GM19452 (cell line): ENCODE measurements around the gene MAPK8.

Experiments
- ATAC-seq: cut with Tn5 transposase; IDR thresholded peaks from one replicate; pipeline ENCODE4 v1.9.1; 2021; ENCODE audit not compliant: unreplicated experiment

MAPK8 gene

GRCh38 chr10:48381971-48382370 lies 75.5 kb downstream of the MAPK8 start:
- no peak for ATAC-seq

- ATAC-seq: no peak
These were observed 76.5 kb downstream of the MAPK8 start for GRCh38 chr10:48382982-48383381.

- no peak for ATAC-seq
These were observed 76.9 kb downstream of the MAPK8 start for GRCh38 chr10:48383393-48383792.

DNA sequence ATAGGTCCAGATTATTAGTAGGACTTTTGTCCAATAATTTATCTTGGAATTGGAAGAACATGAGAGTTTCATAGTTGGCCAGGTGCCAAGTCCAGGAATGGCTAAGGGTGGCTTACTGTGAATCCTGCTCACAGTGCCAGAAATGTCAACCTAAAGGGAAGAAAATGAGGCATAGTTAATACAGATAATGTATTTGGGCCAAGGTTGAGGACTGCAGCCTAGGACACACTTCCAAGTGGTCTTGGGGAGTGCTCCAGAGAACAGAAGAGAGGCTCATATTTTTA lies 78.2 kb downstream of the MAPK8 start:
- ATAC-seq: no peak

- ATAC-seq: no peak
These were observed 82.8 kb downstream of the MAPK8 start for GRCh38 chr10:48389272-48389671.

DNA sequence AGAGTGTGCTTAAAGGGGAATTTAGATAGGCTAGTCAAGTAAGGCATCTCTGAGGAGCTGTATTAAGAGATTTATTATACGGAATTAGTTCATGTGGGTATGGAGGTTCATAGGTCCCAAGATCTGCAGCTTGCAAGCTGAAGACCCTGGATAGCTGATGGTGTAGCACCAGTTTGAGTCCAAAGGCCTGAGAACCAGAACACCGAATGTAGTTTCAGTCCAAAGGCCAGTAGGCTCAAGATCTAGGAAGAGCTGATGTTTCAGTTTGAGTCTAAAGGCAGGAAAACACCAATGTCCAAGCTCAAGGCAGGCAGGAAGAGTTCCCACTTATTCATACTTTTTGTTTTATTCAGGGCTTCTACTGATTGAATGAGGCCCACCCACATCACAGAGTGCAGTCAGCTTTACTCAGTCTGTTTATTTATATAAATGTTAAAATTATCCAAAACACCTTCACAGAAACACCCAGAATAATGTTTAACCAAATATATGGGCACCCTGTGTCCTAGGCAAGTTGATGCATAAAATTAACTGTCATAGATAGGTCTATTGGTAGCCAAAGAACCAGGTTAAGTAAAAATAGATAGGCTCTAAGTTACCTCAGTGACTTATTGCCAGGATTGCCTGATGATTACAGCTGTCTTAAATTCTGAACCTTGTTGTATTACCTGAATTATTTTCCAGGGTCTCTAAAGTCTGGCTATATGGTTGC lies 83.5 kb downstream of the MAPK8 start:
- no peak for ATAC-seq

GRCh38 chr10:48390558-48390871 lies 84.0 kb downstream of the MAPK8 start:
- ATAC-seq: no peak

- ATAC-seq: peak; percentile 81
These were observed 84.7 kb downstream of the MAPK8 start for GRCh38 chr10:48390933-48391845.

- ATAC-seq: no peak
These were observed 85.5 kb downstream of the MAPK8 start for GRCh38 chr10:48391994-48392393.

DNA sequence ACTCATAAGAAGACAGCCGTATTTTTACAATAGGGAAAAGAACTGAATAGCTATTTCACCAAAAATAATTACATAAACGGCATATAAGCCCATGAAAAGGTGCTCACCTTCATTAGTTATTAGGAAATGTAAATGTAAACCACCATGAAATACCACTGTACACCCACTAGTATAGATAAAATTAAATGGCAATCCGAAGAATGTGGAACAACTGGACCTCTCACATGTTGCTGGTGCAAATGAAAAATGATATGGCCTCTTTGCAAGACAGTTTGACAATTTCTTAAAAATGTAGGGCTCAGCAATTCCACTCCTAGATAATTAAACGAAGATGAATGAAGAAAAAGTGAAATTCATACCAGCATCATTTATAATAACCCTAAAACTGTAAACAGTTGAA lies 91.8 kb downstream of the MAPK8 start:
- no peak for ATAC-seq

DNA sequence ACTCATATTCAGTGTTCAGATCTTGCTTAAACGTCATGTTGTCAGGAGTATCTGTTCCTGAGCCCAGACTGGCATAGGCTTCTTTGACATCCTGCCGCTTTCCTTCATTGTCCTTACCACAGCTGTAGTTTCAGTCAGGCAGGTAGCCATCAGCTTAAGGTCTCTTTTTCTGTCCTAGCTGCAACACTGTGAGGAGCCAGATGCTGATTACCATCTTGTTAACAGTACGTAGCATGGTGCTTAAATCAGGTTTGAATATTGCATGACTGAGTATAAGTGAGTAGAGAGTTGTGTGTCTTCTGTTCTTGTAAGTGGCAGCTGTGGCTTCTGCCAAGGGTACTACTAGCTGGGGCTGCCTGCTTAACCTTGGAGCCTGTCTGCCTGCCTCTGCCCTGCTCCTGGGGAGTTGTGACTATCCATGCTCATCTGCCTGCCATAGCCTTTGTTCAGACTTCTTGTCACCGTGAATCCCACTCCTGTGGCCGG lies 92.6 kb downstream of the MAPK8 start:
- no peak for ATAC-seq

DNA sequence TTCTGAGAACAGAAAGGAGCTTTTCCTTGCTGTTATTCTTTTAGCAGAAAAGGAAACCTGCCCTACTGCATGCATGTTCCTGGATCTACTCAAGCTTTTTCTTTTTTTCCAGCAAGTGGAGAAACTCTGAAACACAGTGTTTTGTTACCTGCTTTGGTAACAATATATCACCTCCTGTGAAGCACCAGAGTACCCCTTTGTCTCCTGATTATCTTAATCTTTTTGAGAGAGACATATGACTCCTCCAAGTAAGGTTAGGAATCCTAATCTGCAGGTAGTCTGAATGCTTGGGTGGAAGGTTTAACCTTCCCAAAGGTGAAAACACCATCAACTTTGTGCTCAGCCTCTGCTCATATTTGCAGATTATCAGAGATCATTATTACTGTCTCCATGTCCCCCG lies 93.1 kb downstream of the MAPK8 start:
- no peak for ATAC-seq

GRCh38 chr10:48400129-48400849 lies 93.8 kb downstream of the MAPK8 start:
- no peak for ATAC-seq

- ATAC-seq: no peak
These were observed 94.4 kb downstream of the MAPK8 start for GRCh38 chr10:48400850-48401220.

GRCh38 chr10:48404646-48405045 lies 98.2 kb downstream of the MAPK8 start:
- no peak for ATAC-seq

DNA sequence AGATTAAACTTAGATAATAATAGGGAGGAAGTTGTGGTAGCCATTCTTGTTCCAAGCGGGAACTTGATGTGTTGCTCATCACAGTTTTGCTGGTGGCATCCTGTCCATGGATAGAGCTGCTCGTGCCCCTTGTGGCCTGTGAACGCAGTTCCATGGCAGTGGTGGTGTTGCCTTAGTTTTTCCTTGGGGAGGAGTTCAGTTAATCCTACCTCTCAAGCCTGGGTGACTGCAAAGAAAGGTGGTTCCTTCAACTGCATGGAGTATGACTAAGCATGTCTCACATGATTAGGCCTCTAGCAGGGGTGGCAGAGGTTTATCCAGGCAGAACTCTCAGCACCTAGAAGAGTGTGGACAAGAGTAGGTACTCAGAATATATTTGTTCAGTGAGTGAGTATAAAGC lies 99.7 kb downstream of the MAPK8 start:
- no peak for ATAC-seq

DNA sequence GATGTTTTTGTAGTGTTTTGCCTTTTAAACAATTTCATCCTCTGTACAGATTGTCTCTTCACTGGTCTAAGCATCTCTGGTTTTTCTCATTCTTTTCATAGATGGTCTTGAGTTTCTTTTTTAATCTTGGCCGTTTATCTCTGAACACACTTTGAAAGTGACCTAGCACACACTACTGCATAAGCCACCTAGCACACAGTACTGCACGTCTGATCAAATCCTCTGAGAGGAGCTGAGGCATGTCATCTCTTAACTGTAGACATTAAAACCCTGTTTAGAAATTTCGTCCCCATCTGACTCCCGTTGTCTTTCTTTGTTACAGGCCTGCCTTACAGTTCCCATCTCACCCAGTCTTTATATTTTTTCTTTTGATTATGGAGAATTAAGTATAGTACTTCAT lies 100.2 kb downstream of the MAPK8 start:
- ATAC-seq: no peak

DNA sequence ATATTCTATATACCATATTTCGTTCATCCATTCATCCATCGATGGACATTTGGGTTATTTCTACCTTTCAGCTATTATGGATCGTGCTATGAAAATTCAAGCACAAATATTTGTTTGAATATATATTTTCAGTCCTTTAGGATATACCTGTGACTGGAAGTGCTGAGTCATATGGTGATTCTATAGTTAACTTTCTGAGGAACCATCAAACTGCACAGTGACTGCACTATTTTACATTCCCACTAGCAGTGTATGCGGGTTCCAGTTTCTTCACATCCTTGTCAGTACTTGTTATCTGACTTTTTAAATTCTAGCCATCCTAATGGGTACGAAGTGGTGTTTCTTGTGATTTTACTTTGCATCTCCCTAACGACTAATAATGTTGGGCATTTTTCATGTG lies 104.0 kb downstream of the MAPK8 start:
- no peak for ATAC-seq

DNA sequence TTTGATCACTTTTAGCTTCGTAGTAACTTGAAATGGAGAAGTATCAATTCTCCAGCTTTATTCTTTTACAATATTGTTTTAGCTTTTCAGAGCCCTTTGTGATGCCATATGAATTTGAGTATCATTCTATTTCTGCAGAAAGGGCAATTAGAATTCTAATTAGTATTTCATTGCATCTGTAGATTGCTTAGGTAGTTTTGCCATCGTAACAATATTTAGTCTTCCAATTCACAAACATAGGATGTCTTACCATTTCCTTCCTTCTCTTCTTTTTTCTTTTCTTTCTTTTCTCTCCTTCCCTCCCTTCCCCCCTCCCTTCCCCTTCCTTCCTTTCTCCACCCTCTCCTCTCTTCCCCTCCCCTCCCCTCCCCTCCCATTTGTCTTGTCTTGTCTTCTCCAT lies 105.0 kb downstream of the MAPK8 start:
- ATAC-seq: no peak

- ATAC-seq: no peak
These were observed 105.6 kb downstream of the MAPK8 start for GRCh38 chr10:48412081-48412480.

GRCh38 chr10:48412933-48413332 lies 106.5 kb downstream of the MAPK8 start:
- no peak for ATAC-seq

DNA sequence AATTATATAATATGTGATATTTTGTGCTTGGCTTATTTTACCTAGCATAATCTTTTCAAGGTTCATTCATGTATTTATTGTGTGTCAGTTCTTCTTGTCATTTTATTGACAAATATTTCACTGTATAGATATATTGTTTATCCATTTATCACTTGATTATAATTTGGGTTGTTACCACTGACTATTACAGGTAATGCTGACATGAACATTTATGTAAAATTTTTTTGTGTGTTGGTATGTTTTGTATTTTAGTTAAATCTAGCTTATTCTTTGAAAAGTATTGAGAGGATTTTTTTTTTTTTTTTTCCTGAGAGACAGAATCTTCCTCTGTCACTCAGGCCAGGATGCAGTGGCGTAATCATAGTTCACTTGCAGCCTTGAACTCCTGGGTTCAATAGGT lies 107.7 kb downstream of the MAPK8 start:
- no peak for ATAC-seq
